Kidney (tissue), 14 donors: ENCODE measurements around the gene LIN54. TPM values are rescaled to one million over a fixed set of nuclear protein-coding genes. Genes with fewer than 3 reads are reported as not detected.
"Not testable (repeated sequence)": the region's sequence is repeated elsewhere in the genome, so short reads cannot be mapped to it uniquely, and the experiment has no call there.

Experiments used
- DNase-seq, 5 donors: peaks; one replicate each; pipeline ENCODE4 v3.0.0-alpha.2; 2013 to 2020
- FAIRE-seq: peaks from 2 replicates; lab custom pipeline; 2012; peaks lifted over from hg19 to GRCh38; lab: Jason Lieb, UNC
- H3K27ac ChIP-seq, 2 donors: one replicate each; pipeline ENCODE4 v1.7.0; 2013; ENCODE audit warnings: low read depth in 2 of 2, low read length in 2 of 2, inconsistent platforms in 1 of 2
- H3K27me3 ChIP-seq: one replicate; pipeline ENCODE4 v1.7.1; 2013; ENCODE audit warnings: low read length, inconsistent platforms; ENCODE audit not compliant: control insufficient read depth, insufficient read depth
- H3K36me3 ChIP-seq, 3 donors: one replicate each; pipeline versions ENCODE4 v1.7.0 to v1.7.1; 2013; ENCODE audit warnings: low read length in 3 of 3, control low read depth in 1 of 3, inconsistent platforms in 1 of 3; ENCODE audit not compliant: insufficient read depth in 3 of 3, control insufficient read depth in 2 of 3
- H3K4me1 ChIP-seq, 3 donors: one replicate each; pipeline versions ENCODE4 v1.7.0 to v1.7.1; 2013; ENCODE audit warnings: low read length in 3 of 3, inconsistent platforms in 1 of 3, low read depth in 1 of 3; ENCODE audit not compliant: control insufficient read depth in 2 of 3, insufficient read depth in 2 of 3
- H3K4me3 ChIP-seq, 3 donors: one replicate each; pipeline versions ENCODE4 v1.7.0 to v1.8.1; 2013; ENCODE audit warnings: low read length in 3 of 3, control low read depth in 1 of 3, inconsistent platforms in 1 of 3
- H3K9ac ChIP-seq, 3 donors: one replicate each; pipeline versions ENCODE4 v1.7.0 to v1.7.1; 2013; ENCODE audit warnings: low read length in 3 of 3, control low read depth in 1 of 3, inconsistent platforms in 1 of 3
- H3K9me3 ChIP-seq, 3 donors: one replicate each; pipeline versions ENCODE4 v1.7.0 to v1.7.1; 2013; ENCODE audit warnings: low read length in 3 of 3, control low read depth in 1 of 3, inconsistent platforms in 1 of 3; ENCODE audit not compliant: control insufficient read depth in 2 of 3, insufficient read depth in 1 of 3
- intact Hi-C: fragments of 100-400 bp; cut with DNase I; formaldehyde crosslinking; loops from one replicate; pipeline ENCODE4 v1.11.1; 2022
- polyA plus RNA-seq: library from polyadenylated mRNA; stranded (reverse); fragments of 350-450 nt; fragmentation: Illumina TruSeq; extraction: RNeasy Lipid Tissue Mini Kit (QIAGEN cat#74804); gene quantifications from one replicate; pipeline ENCODE4 v1.2.3, GENCODE V29; 2014; ENCODE audit warnings: low read depth, low replicate concordance; ENCODE audit not compliant: insufficient read depth
- total RNA-seq: library from RNA; stranded (reverse); fragmentation: NEBNext Ultra II Directional; extraction: Animal tissue kit (Norgen Biotek cat#: 25700); gene quantifications from one replicate; pipeline ENCODE4 v1.2.1, GENCODE V29; 2021
- TF ChIP-seq, protein P1 (sequence below): IDR thresholded peaks from 3 replicates; pipeline ENCODE4 v1.5.1; 2012; ENCODE audit warnings: mild to moderate bottlenecking, moderate library complexity, borderline replicate concordance; ENCODE audit not compliant: insufficient read depth; ENCODE audit errors: extremely low read depth
- donor health status: control.
- donor health status: control.
- donor health status: control.
- donor health status: control.
- donor health status: control.
- donor health status: DM: yes; HTN: yes; CAD: no.
- donor health status: Normal renal cell carcinoma (clear cell type).

LIN54 gene
- total and polyA plus RNA-seq, 2 donors from 2014 or later = 2.4 to 11.9 TPM

DNA sequence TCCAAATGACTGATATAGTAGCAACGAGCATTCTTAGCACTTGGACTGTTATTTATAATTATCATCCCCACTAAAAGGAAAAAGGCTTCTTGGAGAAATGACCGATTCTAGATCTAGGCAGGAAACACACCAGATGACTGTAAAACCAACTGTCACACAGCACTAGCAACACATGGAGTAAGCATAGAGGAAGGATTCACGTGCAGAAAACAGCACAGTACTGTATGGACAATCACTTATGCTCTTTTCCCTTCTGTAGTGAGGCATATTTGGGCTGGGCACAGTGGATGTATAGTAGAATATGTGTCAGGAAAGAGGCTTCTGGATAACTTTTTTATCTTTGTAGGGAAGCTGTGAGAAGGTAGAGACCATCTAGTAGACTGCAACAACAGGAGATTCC, 18.4 kb upstream of the LIN54 start:
- TF ChIP-seq, protein P1, sequence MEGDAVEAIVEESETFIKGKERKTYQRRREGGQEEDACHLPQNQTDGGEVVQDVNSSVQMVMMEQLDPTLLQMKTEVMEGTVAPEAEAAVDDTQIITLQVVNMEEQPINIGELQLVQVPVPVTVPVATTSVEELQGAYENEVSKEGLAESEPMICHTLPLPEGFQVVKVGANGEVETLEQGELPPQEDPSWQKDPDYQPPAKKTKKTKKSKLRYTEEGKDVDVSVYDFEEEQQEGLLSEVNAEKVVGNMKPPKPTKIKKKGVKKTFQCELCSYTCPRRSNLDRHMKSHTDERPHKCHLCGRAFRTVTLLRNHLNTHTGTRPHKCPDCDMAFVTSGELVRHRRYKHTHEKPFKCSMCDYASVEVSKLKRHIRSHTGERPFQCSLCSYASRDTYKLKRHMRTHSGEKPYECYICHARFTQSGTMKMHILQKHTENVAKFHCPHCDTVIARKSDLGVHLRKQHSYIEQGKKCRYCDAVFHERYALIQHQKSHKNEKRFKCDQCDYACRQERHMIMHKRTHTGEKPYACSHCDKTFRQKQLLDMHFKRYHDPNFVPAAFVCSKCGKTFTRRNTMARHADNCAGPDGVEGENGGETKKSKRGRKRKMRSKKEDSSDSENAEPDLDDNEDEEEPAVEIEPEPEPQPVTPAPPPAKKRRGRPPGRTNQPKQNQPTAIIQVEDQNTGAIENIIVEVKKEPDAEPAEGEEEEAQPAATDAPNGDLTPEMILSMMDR = no peak
- H3K9ac ChIP-seq = no peak overlapping the region
- DNase-seq = no peak
- intact Hi-C loops = no loop called here
- no peaks in the 10 kb centered on the region for H3K9me3 ChIP-seq
- H3K36me3 ChIP-seq = no peaks in the 10 kb centered on the region
- no peak overlapping the region for H3K27ac ChIP-seq
- H3K27me3 ChIP-seq = no peaks in the 10 kb centered on the region
- FAIRE-seq = no peak
- H3K4me1 ChIP-seq = no peaks in the 10 kb centered on the region
- no peak overlapping the region for H3K4me3 ChIP-seq

DNA sequence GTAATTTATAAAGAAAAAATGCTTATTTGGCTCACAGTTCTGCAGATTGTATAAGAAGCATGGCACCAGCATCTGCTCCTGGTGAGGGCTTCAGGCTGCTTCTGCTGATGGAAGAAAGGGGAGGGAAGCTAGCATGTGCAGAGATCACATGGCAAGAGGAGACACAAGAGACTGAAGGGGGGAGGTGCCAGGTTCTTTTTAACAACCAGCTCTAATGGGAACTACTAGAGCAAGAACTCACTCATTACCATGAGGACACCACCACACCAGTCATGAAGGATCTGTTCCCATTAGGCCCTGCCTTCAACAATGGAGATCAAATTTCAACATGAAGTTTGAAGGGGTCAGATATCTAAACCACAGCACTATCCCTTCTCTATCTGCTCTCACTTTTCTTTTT, 14.9 kb upstream of the LIN54 start:
- Histone ChIP-seq H3K27me3 (no peaks in the 10 kb centered on the region), H3K9ac (no peak overlapping the region), H3K27ac (no peak overlapping the region), H3K36me3 (no peaks in the 10 kb centered on the region), H3K4me3 (no peak overlapping the region), H3K4me1 (no peaks in the 10 kb centered on the region), H3K9me3 (no peaks in the 10 kb centered on the region)
- TF ChIP-seq, protein P1 = no peak
- FAIRE-seq (no peak), DNase-seq (no peak)
- intact Hi-C loops = no loop called here

DNA sequence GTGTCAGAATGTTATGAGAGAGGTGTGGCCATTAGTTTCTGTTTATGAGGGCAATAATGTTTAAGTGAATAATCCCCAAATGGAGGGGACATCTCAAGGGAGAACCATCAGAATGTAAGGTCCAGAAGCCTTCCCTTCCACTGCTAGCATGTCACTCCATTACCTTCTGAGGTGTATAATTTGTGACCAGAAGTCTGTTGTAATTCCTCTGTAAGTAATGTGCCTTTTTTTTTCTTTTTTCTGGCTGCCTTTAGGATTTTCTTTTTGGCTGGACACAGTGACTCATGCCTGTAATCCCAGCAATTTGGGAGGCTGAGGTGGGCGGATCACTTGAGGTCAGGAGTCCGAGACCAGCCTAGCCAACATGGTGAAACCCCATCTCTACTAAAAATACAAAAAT, 13.6 kb upstream of the LIN54 start:
- DNase-seq = no peak
- H3K36me3 ChIP-seq = no peaks in the 10 kb centered on the region
- H3K9ac ChIP-seq = no peak overlapping the region
- no peak for FAIRE-seq
- H3K4me3 ChIP-seq = no peak overlapping the region
- H3K27me3 ChIP-seq = no peaks in the 10 kb centered on the region
- H3K27ac ChIP-seq = no peak overlapping the region
- no peaks in the 10 kb centered on the region for H3K4me1 ChIP-seq
- no peaks in the 10 kb centered on the region for H3K9me3 ChIP-seq
- intact Hi-C loops = no loop called here
- TF ChIP-seq, protein P1 = no peak

DNA sequence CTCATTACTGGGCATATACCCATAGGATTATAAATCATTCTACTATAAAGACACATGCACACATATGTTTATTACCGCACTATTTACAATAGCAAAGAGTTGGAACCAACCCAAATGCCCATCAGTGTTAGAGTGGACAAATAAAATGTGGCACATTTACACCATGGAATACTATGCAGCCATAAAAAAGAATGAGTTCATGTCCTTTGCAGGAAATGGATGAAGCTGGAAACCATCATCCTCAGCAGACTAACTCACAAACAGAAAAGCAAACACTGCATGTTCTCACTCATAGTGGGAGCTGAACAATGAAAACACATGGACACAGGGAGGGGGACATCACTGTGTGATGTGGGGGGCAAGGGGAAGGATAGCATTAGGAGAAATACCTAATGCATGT, 13.0 kb upstream of the LIN54 start:
- H3K4me3 ChIP-seq, FAIRE-seq, H3K4me1 ChIP-seq, H3K36me3 ChIP-seq, DNase-seq, H3K9me3 ChIP-seq, H3K27ac ChIP-seq, H3K27me3 ChIP-seq, H3K9ac ChIP-seq, intact Hi-C loops: not testable (repeated sequence)
